ENCODE measurements around the gene IFNA6. TPM values are rescaled to one million over a fixed set of nuclear protein-coding genes. Genes with fewer than 3 reads are reported as not detected.

IFNA6 gene
- total RNA-seq, 1 donor from 2014 or later = not detected

- Histone ChIP-seq H3K27me3 (ENCODE audit: control insufficient read depth, insufficient read depth, low read length) (peaks cover 7% of the 10 kb centered on the region), H3K36me3 (ENCODE audit: control insufficient read depth, insufficient read depth, low read length) (no peaks in the 10 kb centered on the region), H3K4me3 (ENCODE audit: low read depth, low read length) (no peak overlapping the region)
- DNase-seq (ENCODE audit: low read depth) (no peak), FAIRE-seq (no peak)
- TF ChIP-seq CTCF (IDR thresholded peaks at IDR 0.05; ENCODE audit: insufficient read depth, low read length, severe bottlenecking) = no peak
Observed at GRCh38 chr9:21362287-21362686, 11.6 kb upstream of the IFNA6 start.

GRCh38 chr9:21357479-21358460 lies 7.1 kb upstream of the IFNA6 start:
- peaks cover 3% of the 10 kb centered on the region for H3K27me3 ChIP-seq (ENCODE audit: control insufficient read depth, insufficient read depth, low read length)
- no peaks in the 10 kb centered on the region for H3K36me3 ChIP-seq (ENCODE audit: control insufficient read depth, insufficient read depth, low read length)
- DNase-seq (ENCODE audit: low read depth) = no peak
- H3K4me3 ChIP-seq (ENCODE audit: low read depth, low read length) = no peak overlapping the region
- TF ChIP-seq CTCF (IDR thresholded peaks at IDR 0.05; ENCODE audit: insufficient read depth, low read length, severe bottlenecking) = no peak
- no peak for FAIRE-seq

- Histone ChIP-seq H3K4me3 (ENCODE audit: low read depth, low read length) (no peak overlapping the region), H3K36me3 (ENCODE audit: control insufficient read depth, insufficient read depth, low read length) (no peaks in the 10 kb centered on the region), H3K27me3 (ENCODE audit: control insufficient read depth, insufficient read depth, low read length) (peaks cover 6% of the 10 kb centered on the region)
- DNase-seq (ENCODE audit: low read depth) = no peak
- no peak for TF ChIP-seq CTCF (IDR thresholded peaks at IDR 0.05; ENCODE audit: insufficient read depth, low read length, severe bottlenecking)
- FAIRE-seq = no peak
Observed at GRCh38 chr9:21348430-21348970, 2.2 kb downstream of the IFNA6 start.

DNA sequence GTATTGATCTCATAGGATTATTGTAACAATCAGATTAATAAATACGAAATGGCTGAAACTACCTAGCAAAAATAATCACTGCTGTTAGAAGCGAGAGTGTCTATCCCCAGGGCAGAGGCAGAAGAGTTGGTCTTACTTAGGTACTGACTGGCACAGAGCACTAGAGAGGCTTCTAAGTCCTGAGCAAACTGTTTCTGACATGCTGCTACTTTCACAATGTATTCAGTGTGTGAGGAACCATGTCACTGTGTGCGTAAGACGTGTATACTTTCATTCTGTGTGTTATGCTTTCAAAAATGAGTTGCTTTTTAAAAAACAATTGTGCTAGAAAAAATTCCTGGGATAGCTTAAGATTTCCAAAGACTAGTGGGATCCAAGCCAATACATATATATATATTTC lies 10.0 kb downstream of the IFNA6 start:
- no peaks in the 10 kb centered on the region for H3K27me3 ChIP-seq (ENCODE audit: control insufficient read depth, insufficient read depth, low read length)
- DNase-seq (ENCODE audit: low read depth) (no peak), FAIRE-seq (no peak)
- no peak overlapping the region for H3K4me3 ChIP-seq (ENCODE audit: low read depth, low read length)
- no peaks in the 10 kb centered on the region for H3K36me3 ChIP-seq (ENCODE audit: control insufficient read depth, insufficient read depth, low read length)
- no peak for TF ChIP-seq CTCF (IDR thresholded peaks at IDR 0.05; ENCODE audit: insufficient read depth, low read length, severe bottlenecking)

DNA sequence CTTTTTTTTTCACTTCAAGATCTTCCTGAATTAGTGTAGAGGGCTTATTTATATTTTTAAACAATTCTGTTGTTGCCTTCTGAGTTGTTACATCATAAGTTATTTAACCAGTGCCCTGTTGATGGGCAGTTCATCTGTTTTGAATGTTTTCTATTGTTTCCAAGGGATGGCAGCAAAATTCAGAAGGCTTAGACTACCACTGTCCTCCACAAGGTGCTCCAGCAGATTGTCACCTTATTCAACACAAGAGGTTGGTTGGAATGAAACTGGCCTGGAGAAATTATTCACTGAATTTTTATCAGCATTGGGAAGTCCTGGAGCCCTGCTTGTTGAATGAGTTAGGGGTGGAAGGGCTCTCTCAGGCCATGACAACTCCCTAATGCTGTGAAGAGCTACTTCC lies 14.2 kb downstream of the IFNA6 start:
- Histone ChIP-seq H3K36me3 (ENCODE audit: control insufficient read depth, insufficient read depth, low read length) (peaks cover 5% of the 10 kb centered on the region), H3K27me3 (ENCODE audit: control insufficient read depth, insufficient read depth, low read length) (no peaks in the 10 kb centered on the region), H3K4me3 (ENCODE audit: low read depth, low read length) (no peak overlapping the region)
- TF ChIP-seq CTCF (IDR thresholded peaks at IDR 0.05; ENCODE audit: insufficient read depth, low read length, severe bottlenecking) = no peak
- no peak for DNase-seq (ENCODE audit: low read depth)
- FAIRE-seq = no peak
